Neural crest cell (in vitro differentiated cells): Measurements from ENCODE around the gene SLC9A9. TPM values are rescaled to one million over a fixed set of nuclear protein-coding genes. Genes with fewer than 3 reads are reported as not detected.

Experiments
- DNase-seq: peaks from one replicate; pipeline ENCODE4 v3.0.0; 2021; ENCODE audit warnings: low read depth, mixed read lengths, low spot score
- H3K27ac Mint-ChIP-seq: one replicate; pipeline ENCODE4 v1.8.0; 2021; ENCODE audit warnings: mild to moderate bottlenecking, mixed read lengths; ENCODE audit not compliant: unreplicated experiment
- H3K27me3 Mint-ChIP-seq: 2 replicates; pipeline ENCODE4 v1.8.0; 2021; ENCODE audit warnings: low read depth, mild to moderate bottlenecking, mixed read lengths
- H3K36me3 Mint-ChIP-seq: 2 replicates; pipeline ENCODE4 v1.8.0; 2021; ENCODE audit warnings: low read depth, mild to moderate bottlenecking, mixed read lengths
- H3K4me1 Mint-ChIP-seq: 2 replicates; pipeline ENCODE4 v1.8.0; 2021; ENCODE audit warnings: mixed read lengths
- H3K4me3 Mint-ChIP-seq: one replicate; pipeline ENCODE4 v1.8.0; 2021; ENCODE audit warnings: mild to moderate bottlenecking, mixed read lengths
- H3K9me3 Mint-ChIP-seq: 2 replicates; pipeline ENCODE4 v1.8.0; 2021; ENCODE audit warnings: mixed read lengths
- CTCF ChIP-seq: fragments of 200-600 bp; sonication (generic); conservative IDR thresholded peaks from 2 replicates; pipeline ENCODE4 v1.5.0; 2021; ENCODE audit warnings: antibody characterized with exemption, mild to moderate bottlenecking
- total RNA-seq: library from RNA; stranded (reverse); gene quantifications from 2 replicates; pipeline ENCODE4 v1.2.1, GENCODE V29; 2021

The SLC9A9 gene
- total RNA-seq, 1 donor from 2014 or later = 0.56 TPM

- H3K27me3 Mint-ChIP-seq = peaks cover 2% of the 10 kb centered on the region
- peaks cover 3% of the 10 kb centered on the region for H3K9me3 Mint-ChIP-seq
- H3K36me3 Mint-ChIP-seq = no peaks in the 10 kb centered on the region
- no peak for DNase-seq
- no peak overlapping the region for H3K4me3 Mint-ChIP-seq
- H3K27ac Mint-ChIP-seq = no peak overlapping the region
- H3K4me1 Mint-ChIP-seq = no peaks in the 10 kb centered on the region
- TF ChIP-seq CTCF = no peak
Measured at GRCh38 chr3:143727391-143727790, 120.9 kb downstream of the SLC9A9 start.

- H3K27ac Mint-ChIP-seq = no peak overlapping the region
- no peak for TF ChIP-seq CTCF
- no peak overlapping the region for H3K4me3 Mint-ChIP-seq
Measured at GRCh38 chr3:143726727-143727126, 121.5 kb downstream of the SLC9A9 start.

GRCh38 chr3:143720381-143720780 lies 127.9 kb downstream of the SLC9A9 start:
- no peak overlapping the region for H3K27ac Mint-ChIP-seq
- H3K4me3 Mint-ChIP-seq = no peak overlapping the region
- DNase-seq = no peak
- H3K36me3 Mint-ChIP-seq = no peaks in the 10 kb centered on the region
- H3K27me3 Mint-ChIP-seq = no peaks in the 10 kb centered on the region
- H3K4me1 Mint-ChIP-seq = no peaks in the 10 kb centered on the region
- H3K9me3 Mint-ChIP-seq = no peaks in the 10 kb centered on the region
- TF ChIP-seq CTCF = no peak

More at GRCh38 chr3:143726727-143727126, 121.5 kb downstream of the SLC9A9 start:
- Mint-ChIP-seq H3K9me3 (peaks cover 3% of the 10 kb centered on the region), H3K4me1 (no peaks in the 10 kb centered on the region), H3K36me3 (no peaks in the 10 kb centered on the region), H3K27me3 (peaks cover 2% of the 10 kb centered on the region)
- no peak for DNase-seq

GRCh38 chr3:143718463-143718862 lies 129.8 kb downstream of the SLC9A9 start:
- H3K4me1 Mint-ChIP-seq = no peaks in the 10 kb centered on the region
- no peak for DNase-seq

GRCh38 chr3:143716731-143717130 lies 131.5 kb downstream of the SLC9A9 start:
- no peaks in the 10 kb centered on the region for H3K36me3 Mint-ChIP-seq
- TF ChIP-seq CTCF = no peak
- no peak for DNase-seq
- H3K4me3 Mint-ChIP-seq = no peak overlapping the region
- no peaks in the 10 kb centered on the region for H3K9me3 Mint-ChIP-seq
- H3K27me3 Mint-ChIP-seq = peaks cover 5% of the 10 kb centered on the region
- no peak overlapping the region for H3K27ac Mint-ChIP-seq
- H3K4me1 Mint-ChIP-seq = no peaks in the 10 kb centered on the region

More at GRCh38 chr3:143718463-143718862, 129.8 kb downstream of the SLC9A9 start:
- Mint-ChIP-seq H3K4me3 (no peak overlapping the region), H3K9me3 (no peaks in the 10 kb centered on the region), H3K27ac (no peak overlapping the region), H3K36me3 (no peaks in the 10 kb centered on the region), H3K27me3 (peaks cover 2% of the 10 kb centered on the region)
- no peak for TF ChIP-seq CTCF

GRCh38 chr3:143712522-143712921 lies 135.7 kb downstream of the SLC9A9 start:
- Mint-ChIP-seq H3K9me3 (no peaks in the 10 kb centered on the region), H3K4me3 (no peak overlapping the region), H3K36me3 (no peaks in the 10 kb centered on the region), H3K27ac (no peak overlapping the region), H3K4me1 (peaks cover 8% of the 10 kb centered on the region), H3K27me3 (peaks cover 5% of the 10 kb centered on the region)
- DNase-seq = no peak
- no peak for TF ChIP-seq CTCF
